Astrocyte (in vitro differentiated cells and primary cell): Measurements from ENCODE around the gene SDC4. TPM values are rescaled to one million over a fixed set of nuclear protein-coding genes. Genes with fewer than 3 reads are reported as not detected.

Experiments used
- DNase-seq: peaks from one replicate; pipeline ENCODE4 v3.0.0-alpha.2; 2010; ENCODE audit warnings: low read depth
- FAIRE-seq: peaks from 2 replicates; lab custom pipeline; 2011; peaks lifted over from hg19 to GRCh38; lab: Jason Lieb, UNC
- H2AFZ ChIP-seq: 2 replicates; pipeline ENCODE4 v1.6.0; 2012; ENCODE audit warnings: low read depth, low read length, inconsistent platforms
- H3K27ac ChIP-seq: 2 replicates; pipeline ENCODE4 v1.5.1; 2011; ENCODE audit warnings: low read depth, low read length, inconsistent platforms
- H3K27me3 ChIP-seq: 2 replicates; pipeline ENCODE4 v1.6.0; 2011; ENCODE audit warnings: low read length, inconsistent platforms; ENCODE audit not compliant: insufficient read depth
- H3K36me3 ChIP-seq: 2 replicates; pipeline ENCODE4 v1.5.1; 2011; ENCODE audit warnings: low read length, inconsistent platforms; ENCODE audit not compliant: insufficient read depth
- H3K4me1 ChIP-seq: 2 replicates; pipeline ENCODE4 v1.5.1; 2011; ENCODE audit warnings: low read length, inconsistent platforms; ENCODE audit not compliant: insufficient read depth
- H3K4me2 ChIP-seq: 2 replicates; pipeline ENCODE4 v1.6.0; 2012; ENCODE audit warnings: low read length, inconsistent platforms
- H3K4me3 ChIP-seq: 2 replicates; pipeline ENCODE4 v1.5.1; 2011; ENCODE audit warnings: low read depth, mild to moderate bottlenecking, low read length, inconsistent platforms; ENCODE audit not compliant: insufficient read depth
- H3K79me2 ChIP-seq: 2 replicates; pipeline ENCODE4 v1.6.0; 2012; ENCODE audit warnings: mild to moderate bottlenecking, low read length, inconsistent platforms; ENCODE audit not compliant: insufficient read depth
- H3K9ac ChIP-seq: 2 replicates; pipeline ENCODE4 v1.6.0; 2012; ENCODE audit warnings: mild to moderate bottlenecking, low read length, inconsistent platforms
- H3K9me3 ChIP-seq: 2 replicates; pipeline ENCODE4 v1.5.1; 2012; ENCODE audit warnings: low read depth, mild to moderate bottlenecking, low read length, inconsistent platforms; ENCODE audit not compliant: insufficient read depth
- H4K20me1 ChIP-seq: 2 replicates; pipeline ENCODE4 v1.6.0; 2012; ENCODE audit warnings: low read length, inconsistent platforms; ENCODE audit not compliant: insufficient read depth
- H3K27ac Mint-ChIP-seq: one replicate; pipeline ENCODE4 v1.8.0; 2021; ENCODE audit warnings: mild to moderate bottlenecking, mixed read lengths; ENCODE audit not compliant: unreplicated experiment
- H3K27me3 Mint-ChIP-seq: one replicate; pipeline ENCODE4 v1.8.0; 2021; ENCODE audit warnings: low read depth, mixed read lengths; ENCODE audit not compliant: unreplicated experiment
- H3K36me3 Mint-ChIP-seq: one replicate; pipeline ENCODE4 v1.8.0; 2021; ENCODE audit warnings: low read depth, mixed read lengths; ENCODE audit not compliant: unreplicated experiment
- H3K4me1 Mint-ChIP-seq: one replicate; pipeline ENCODE4 v1.8.0; 2021; ENCODE audit warnings: low read depth, mixed read lengths; ENCODE audit not compliant: unreplicated experiment
- H3K4me3 Mint-ChIP-seq: one replicate; pipeline ENCODE4 v1.8.0; 2021; ENCODE audit warnings: mild to moderate bottlenecking, moderate library complexity, mixed read lengths; ENCODE audit not compliant: unreplicated experiment
- H3K9me3 Mint-ChIP-seq: one replicate; pipeline ENCODE4 v1.8.0; 2021; ENCODE audit warnings: mild to moderate bottlenecking, mixed read lengths; ENCODE audit not compliant: unreplicated experiment
- EZH2 ChIP-seq: IDR thresholded peaks from 2 replicates; pipeline ENCODE4 v1.6.1; 2012; ENCODE audit warnings: mild to moderate bottlenecking, low read length, inconsistent platforms; ENCODE audit not compliant: insufficient read depth
- total RNA-seq: library from RNA; stranded (reverse); gene quantifications from 2 replicates; pipeline ENCODE4 v1.2.1, GENCODE V29; 2021
- TF ChIP-seq, protein P1 (sequence below): IDR thresholded peaks from 2 replicates; pipeline ENCODE4 v1.5.1; 2011; ENCODE audit warnings: low read depth, mild to moderate bottlenecking, inconsistent platforms, low read length, moderate library complexity; ENCODE audit not compliant: insufficient read depth

SDC4 gene
- total RNA-seq, 1 donor from 2014 or later: 135 TPM

DNA sequence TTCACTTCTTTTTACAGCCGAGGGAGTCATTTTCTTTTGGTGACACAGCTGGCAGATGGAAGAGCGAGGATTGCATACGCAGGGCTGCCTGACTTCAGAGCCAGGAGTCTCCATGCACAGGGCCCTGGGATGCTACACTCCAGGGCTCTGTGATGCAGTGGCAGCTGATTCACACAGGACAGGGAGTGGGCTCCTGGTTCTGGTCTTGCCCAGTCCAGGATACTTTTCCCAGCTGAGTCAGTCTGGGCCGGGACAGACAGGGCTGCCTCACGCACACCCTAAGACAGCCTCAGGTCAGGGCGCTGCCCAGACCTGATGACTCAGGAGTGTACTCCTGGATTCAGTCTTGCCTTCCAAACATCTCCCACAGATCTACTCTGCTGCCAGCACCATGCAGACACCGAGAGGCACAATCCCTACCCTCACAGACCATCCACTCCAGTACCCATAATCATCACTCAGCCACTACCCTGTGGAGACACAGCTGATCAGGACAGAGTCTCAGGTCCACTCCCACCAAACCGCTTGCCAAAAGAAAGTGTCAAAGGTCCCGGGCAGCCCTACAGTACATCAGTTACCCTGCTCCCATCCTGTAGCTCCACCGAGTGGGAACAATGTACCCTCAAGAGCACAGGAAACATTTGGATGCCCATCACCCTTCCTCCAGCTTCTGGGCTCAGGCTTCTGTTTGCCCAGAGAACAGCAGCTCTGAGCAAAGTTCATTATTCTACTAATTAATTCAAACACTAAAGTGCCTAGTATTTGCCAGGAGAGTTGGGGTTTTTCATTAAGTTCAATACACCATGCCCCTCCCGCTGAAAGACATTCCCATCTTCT is 11.5 kb downstream of the SDC4 start:
- H3K9me3 ChIP-seq: no peaks in the 10 kb centered on the region
- H2AFZ ChIP-seq: no peak overlapping the region
- peaks cover 38% of the 10 kb centered on the region for H4K20me1 ChIP-seq
- H3K4me1 ChIP-seq: peaks cover 55% of the 10 kb centered on the region
- Mint-ChIP-seq H3K27me3 (no peaks in the 10 kb centered on the region), H3K4me3 (peak overlapping the region; percentile 55), H3K4me1 (peaks cover 50% of the 10 kb centered on the region), H3K27ac (peak overlapping the region; percentile 88), H3K9me3 (no peaks in the 10 kb centered on the region), H3K36me3 (peaks cover 7% of the 10 kb centered on the region)
- H3K4me2 ChIP-seq: peak overlapping the region; percentile 81
- no peaks in the 10 kb centered on the region for H3K27me3 ChIP-seq
- H3K4me3 ChIP-seq: peak overlapping the region; percentile 28
- H3K27ac ChIP-seq: peak overlapping the region; percentile 100
- DNase-seq: peak; percentile 95
- peaks cover 26% of the 10 kb centered on the region for H3K36me3 ChIP-seq
- H3K9ac ChIP-seq: peak overlapping the region; percentile 87
- TF ChIP-seq, protein P1, sequence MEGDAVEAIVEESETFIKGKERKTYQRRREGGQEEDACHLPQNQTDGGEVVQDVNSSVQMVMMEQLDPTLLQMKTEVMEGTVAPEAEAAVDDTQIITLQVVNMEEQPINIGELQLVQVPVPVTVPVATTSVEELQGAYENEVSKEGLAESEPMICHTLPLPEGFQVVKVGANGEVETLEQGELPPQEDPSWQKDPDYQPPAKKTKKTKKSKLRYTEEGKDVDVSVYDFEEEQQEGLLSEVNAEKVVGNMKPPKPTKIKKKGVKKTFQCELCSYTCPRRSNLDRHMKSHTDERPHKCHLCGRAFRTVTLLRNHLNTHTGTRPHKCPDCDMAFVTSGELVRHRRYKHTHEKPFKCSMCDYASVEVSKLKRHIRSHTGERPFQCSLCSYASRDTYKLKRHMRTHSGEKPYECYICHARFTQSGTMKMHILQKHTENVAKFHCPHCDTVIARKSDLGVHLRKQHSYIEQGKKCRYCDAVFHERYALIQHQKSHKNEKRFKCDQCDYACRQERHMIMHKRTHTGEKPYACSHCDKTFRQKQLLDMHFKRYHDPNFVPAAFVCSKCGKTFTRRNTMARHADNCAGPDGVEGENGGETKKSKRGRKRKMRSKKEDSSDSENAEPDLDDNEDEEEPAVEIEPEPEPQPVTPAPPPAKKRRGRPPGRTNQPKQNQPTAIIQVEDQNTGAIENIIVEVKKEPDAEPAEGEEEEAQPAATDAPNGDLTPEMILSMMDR: no peak
- TF ChIP-seq EZH2: no peak
- FAIRE-seq: no peak
- H3K79me2 ChIP-seq: peaks cover 69% of the 10 kb centered on the region

DNA sequence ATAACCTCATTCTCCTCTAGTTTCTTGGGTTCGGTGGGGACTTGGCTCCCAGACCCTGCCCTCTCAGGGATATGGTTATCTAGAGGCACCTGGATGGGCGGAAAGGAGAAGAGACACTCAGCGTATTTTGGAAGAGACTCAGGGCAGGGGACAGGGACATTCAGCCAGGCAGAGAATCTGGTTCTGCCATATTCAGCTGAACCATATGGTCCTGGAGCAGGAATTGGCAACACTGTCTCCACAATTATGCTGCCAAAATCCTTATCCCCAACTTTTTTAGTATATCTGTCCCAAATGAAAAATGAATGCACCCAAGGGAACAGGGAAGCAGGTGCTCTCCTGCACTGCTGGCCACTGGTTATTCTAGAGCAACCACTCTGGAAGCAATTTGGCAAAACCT is 17.7 kb downstream of the SDC4 start:
- no peak for TF ChIP-seq EZH2
- TF ChIP-seq, protein P1: no peak
- Mint-ChIP-seq H3K27ac (no peak overlapping the region), H3K9me3 (no peaks in the 10 kb centered on the region), H3K27me3 (no peaks in the 10 kb centered on the region), H3K4me1 (peaks cover 5% of the 10 kb centered on the region), H3K36me3 (peaks cover 24% of the 10 kb centered on the region), H3K4me3 (no peak overlapping the region)
- Histone ChIP-seq H3K79me2 (peaks cover 39% of the 10 kb centered on the region), H4K20me1 (peaks cover 67% of the 10 kb centered on the region), H3K9me3 (no peaks in the 10 kb centered on the region), H3K36me3 (peaks cover 71% of the 10 kb centered on the region), H3K4me3 (no peak overlapping the region), H3K27ac (no peak overlapping the region), H3K9ac (no peak overlapping the region), H3K4me1 (peaks cover 1% of the 10 kb centered on the region), H2AFZ (no peak overlapping the region), H3K4me2 (no peak overlapping the region), H3K27me3 (no peaks in the 10 kb centered on the region)
- FAIRE-seq: no peak
- no peak for DNase-seq
